Astrocyte of the cerebellum (primary cell): ENCODE results near the gene CDH6.

Experiments
- DNase-seq: peaks from one replicate; pipeline ENCODE4 v3.0.0-alpha.2; 2011; ENCODE audit warnings: low read depth
- H3K4me3 ChIP-seq: 2 replicates; pipeline ENCODE4 v1.5.1; 2011; ENCODE audit warnings: mild to moderate bottlenecking, low read depth, low read length, moderate library complexity
- in situ Hi-C: cut with HindIII; loops from 2 replicates; pipeline ENCODE4 v1.10.0; 2017; ENCODE audit warnings: low sequenced_read_pairs
- TF ChIP-seq, protein P1 (sequence below): IDR thresholded peaks from 2 replicates; pipeline ENCODE4 v1.5.1; 2012; ENCODE audit warnings: low read length, low read depth, moderate library complexity, mild to moderate bottlenecking; ENCODE audit errors: missing control alignments

Gene CDH6

GRCh38 chr5:31193591-31194467, at the start of gene CDH6:
TSS of gene CDH6 (plus strand) at chr5:31193686. CDS start at chr5:31267474, 73,788 bp downstream.
- TF ChIP-seq, protein P1, sequence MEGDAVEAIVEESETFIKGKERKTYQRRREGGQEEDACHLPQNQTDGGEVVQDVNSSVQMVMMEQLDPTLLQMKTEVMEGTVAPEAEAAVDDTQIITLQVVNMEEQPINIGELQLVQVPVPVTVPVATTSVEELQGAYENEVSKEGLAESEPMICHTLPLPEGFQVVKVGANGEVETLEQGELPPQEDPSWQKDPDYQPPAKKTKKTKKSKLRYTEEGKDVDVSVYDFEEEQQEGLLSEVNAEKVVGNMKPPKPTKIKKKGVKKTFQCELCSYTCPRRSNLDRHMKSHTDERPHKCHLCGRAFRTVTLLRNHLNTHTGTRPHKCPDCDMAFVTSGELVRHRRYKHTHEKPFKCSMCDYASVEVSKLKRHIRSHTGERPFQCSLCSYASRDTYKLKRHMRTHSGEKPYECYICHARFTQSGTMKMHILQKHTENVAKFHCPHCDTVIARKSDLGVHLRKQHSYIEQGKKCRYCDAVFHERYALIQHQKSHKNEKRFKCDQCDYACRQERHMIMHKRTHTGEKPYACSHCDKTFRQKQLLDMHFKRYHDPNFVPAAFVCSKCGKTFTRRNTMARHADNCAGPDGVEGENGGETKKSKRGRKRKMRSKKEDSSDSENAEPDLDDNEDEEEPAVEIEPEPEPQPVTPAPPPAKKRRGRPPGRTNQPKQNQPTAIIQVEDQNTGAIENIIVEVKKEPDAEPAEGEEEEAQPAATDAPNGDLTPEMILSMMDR = no peak
- H3K4me3 ChIP-seq = peak within 1 kb of the TSS; percentile 72
- DNase-seq = no peak
- in situ Hi-C loops = no loop called here

GRCh38 chr5:31144364-31144763, 49.1 kb upstream of the CDH6 start:
- H3K4me3 ChIP-seq = no peak overlapping the region
- in situ Hi-C loops = no loop called here
- DNase-seq = no peak
- TF ChIP-seq, protein P1 = no peak

GRCh38 chr5:31148959-31149475, 44.5 kb upstream of the CDH6 start:
- DNase-seq = no peak
- H3K4me3 ChIP-seq = no peak overlapping the region
- TF ChIP-seq, protein P1 = no peak
- in situ Hi-C loops = no loop called here

GRCh38 chr5:31153521-31153920, 40.0 kb upstream of the CDH6 start:
- in situ Hi-C loops = no loop called here
- no peak for DNase-seq
- H3K4me3 ChIP-seq = no peak overlapping the region
- TF ChIP-seq, protein P1 = no peak

GRCh38 chr5:31156631-31157160, 36.8 kb upstream of the CDH6 start:
- in situ Hi-C loops = no loop called here
- TF ChIP-seq, protein P1 = no peak
- no peak overlapping the region for H3K4me3 ChIP-seq
- no peak for DNase-seq

DNA sequence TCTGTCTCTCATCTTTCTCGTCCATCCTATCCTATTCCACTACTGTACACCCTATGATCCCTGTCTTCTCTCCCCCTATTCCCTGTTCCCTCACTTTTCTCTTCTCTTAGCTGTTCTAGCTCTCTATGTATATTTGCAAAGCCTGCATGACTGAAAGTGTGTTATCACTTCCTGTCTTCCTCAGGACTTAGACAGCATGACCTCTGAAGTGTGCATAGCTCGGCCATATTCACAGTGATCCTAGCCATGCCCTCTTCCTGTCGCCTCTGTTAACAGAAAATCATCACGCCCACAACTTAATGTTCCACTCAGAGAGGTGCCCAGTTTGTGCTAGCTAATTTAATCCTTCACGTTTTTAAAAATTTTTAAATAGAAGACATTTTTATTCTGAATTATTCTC, 35.8 kb upstream of the CDH6 start:
- DNase-seq = no peak
- in situ Hi-C loops = no loop called here
- TF ChIP-seq, protein P1 = no peak
- H3K4me3 ChIP-seq = no peak overlapping the region
